Activated CD4-positive, alpha-beta T cell treated with anti-CD3 and anti-CD28 coated beads for 1 hour (primary cell): ENCODE data around the gene BHLHE23.
"Not testable (repeated sequence)": the region's sequence is repeated elsewhere in the genome, so short reads cannot be mapped to it uniquely, and the experiment has no call there.

ENCODE experiments used
- DNase-seq: peaks from one replicate; pipeline ENCODE4 v3.0.0-alpha.2; 2020

Gene BHLHE23

DNA sequence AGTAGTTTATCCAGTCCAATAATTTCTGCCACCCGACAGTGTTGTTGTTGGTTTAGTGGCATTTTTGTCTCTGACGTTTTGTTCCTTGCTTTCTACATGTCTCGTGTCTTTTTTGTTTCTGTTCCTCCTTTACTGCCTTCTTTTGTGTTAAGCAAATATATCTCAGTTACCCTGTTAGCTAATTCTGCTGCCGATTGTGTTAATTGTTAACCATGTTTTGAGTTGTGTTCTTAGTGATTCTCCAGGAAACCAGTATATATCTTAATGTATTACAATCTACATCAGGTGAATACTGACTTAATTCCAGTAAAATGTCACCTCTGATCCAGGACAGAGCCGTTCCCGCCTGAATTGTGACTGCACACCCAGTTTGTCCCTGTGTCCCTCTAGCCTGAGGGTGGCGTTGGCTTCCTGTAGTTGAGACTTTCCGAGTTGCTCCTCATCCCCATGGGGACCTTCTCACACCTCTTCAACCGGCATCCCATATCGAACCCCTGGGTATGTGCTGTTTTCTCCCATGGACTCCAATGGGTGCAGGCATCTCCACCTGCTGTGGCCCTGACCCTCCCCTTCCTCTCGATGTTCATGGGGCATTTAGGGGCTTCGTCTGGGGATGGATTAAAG is 35.8 kb upstream of the BHLHE23 start:
- DNase-seq: no peak

DNA sequence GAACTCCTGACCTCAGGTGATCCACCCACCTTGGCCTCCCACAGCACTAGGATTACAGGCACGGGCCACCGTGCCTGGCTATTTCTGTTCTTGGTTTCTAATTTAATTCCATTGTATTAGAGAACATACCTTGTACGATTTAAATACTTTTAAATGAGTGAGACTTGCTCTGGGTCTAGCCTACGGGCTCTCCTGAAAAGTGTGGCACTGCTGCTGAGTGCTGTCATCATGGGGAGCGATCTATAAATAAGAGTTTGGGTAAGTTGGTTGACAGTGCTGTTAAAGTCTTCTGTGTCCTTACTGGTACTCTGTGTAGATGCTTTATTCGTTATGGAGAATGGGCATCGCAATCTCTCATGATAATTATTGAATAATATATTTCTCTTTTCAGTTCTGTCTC is 35.0 kb upstream of the BHLHE23 start:
- DNase-seq: no peak

DNA sequence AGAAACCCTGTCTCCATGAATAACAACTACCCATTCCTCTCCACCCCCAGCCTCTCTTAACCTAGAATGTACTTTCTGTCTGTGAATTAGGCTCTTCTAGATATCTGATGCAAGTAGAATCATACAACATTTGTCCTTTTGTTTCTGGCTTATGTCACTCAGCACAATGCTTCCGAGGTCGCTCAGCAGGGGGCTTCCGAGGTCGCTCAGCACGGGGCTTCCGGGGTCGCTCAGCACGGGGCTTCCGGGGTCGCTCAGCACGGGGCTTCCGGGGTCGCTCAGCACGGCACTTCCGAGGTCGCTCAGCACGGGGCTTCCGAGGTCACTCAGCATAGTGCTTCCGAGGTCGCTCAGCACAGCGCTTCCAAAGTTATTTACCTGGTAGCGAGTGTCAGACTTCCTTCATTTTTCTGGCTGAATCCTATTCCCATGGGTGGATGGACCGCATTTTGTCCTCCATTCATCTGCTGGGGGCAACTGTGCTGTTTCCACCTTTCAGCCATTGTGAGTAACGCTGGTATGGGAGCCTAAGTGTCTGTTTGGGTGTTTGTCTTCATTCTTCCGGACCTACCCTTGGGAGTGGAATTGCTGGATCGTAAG is 31.0 kb upstream of the BHLHE23 start:
- no peak for DNase-seq

DNA sequence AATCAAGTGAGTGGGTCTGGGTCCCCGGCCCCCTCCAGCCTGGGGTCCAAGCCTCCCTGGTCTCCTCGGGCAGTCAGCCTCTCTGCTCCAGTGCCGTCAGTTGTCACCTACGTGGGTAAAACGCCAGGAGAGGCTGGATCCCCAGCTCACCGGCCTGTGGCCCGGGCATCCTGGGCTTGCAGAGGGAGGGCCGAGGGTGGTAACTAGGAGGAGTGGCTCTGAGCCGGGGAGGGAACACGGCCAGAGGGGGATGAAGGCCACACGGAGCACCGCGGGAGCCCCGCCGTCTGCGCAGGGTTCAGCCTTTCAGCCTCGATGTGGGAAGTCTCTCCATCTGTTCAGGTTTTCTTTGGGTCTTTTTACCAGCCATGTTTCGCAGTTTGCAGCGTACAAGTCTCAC is 29.5 kb upstream of the BHLHE23 start:
- no peak for DNase-seq

DNA sequence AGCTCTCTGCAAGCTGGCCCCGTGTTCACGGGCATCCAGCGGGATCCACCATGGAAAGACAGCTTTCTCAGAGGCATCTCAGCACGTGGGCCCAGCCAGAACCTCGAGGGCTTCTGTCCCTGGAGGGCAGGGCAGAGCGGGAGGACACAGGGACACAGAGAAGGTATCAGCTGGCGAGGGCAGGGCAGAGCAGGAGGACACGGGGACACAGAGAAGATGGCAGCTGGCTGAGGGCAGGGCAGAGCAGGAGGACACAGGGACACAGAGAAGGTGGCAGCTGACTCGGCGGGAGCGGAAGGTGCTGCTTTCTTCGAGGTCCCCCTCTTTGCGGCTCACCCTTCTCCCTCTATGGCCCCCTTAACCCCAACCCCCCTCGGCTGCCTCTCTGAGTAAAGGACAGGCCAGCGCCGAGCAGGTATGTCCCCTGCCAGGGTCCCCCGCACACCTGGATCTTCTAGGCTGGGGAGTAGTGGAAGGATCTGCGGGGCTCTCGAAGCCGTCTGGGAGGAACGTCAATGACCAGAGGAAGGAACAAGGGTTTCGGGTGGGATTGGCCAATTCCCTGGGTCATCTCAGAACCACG is 28.9 kb upstream of the BHLHE23 start:
- DNase-seq: no peak

DNA sequence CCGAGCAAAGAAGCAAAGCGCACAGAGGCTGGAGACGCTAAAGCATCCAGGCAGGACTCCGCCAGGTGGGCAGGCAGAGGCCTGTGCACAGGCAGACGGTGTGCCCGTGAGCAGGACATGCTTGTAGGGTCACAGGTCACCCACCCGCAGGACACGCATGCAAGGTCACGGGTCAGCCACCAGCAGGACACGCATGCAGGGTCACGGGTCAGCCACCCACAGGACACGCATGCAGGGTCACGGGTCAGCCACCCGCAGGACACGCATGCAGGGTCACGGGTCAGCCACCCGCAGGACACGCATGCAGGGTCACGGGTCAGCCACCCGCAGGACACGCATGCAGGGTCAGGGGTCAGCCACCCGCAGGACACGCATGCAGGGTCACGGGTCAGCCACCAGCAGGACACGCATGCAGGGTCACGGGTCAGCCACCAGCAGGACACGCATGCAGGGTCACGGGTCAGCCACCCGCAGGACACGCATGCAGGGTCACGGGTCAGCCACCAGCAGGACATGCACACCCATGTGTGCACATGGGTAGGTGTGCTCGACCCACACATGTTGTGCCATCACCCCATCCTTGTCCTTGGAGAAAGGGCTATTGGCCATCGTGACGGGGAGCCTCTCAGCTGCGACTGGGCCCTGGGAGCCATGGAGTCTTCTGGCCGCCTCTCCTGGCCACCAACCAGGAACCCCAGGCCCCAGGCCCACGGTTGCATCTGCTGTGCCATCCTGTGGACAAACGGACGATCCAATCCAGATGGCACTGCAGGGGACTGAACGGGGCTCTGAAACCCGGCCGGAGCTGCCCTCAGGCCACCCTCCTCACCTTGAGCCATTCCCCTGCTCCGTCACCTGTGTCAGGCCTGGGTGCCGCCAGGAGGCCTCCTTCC is 28.2 kb upstream of the BHLHE23 start:
- not testable (repeated sequence) for DNase-seq

DNA sequence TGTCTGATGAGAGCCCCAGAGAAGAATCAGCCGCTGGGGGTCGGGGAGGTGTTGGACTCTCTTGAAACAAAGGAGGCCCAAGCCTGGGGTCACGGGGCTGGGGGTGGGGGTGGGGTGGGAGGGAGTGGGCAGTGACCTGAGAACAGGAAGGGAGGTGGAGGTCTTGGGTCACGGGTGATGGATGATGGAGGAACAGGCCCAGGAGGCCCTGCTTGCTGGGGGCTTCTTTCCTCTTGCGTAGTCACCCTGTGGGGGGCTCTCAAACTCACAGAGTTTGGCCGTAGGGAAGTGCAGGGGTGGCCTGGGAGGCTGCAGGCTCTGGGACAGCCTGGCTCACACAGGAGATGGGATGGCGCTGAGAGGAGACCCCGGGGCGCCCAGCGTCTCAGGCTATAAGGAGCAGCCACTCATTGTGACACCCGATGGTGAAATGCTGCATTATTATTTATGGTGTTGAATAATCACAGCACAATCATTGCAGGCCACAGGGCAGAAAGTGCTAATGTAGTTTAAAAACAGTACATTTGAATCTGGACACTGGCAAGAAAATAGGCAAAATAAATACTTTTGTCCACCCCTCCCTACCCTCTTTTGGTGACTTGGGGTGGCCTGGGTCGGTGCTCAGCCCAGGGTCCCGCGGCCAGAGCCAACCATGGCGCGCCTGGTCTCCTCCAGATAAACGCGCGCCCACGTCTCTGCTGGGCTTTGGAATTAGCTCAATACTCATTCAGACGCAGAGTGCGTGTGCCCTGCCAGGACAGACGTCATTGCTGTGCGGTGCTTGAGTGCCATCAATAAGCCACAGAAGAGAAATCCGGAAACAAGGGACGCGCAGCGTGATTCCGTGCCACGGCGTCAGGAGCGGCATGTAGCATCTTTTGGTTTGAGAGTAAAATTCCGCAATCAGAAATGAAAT is 27.3 kb upstream of the BHLHE23 start:
- DNase-seq: no peak

DNA sequence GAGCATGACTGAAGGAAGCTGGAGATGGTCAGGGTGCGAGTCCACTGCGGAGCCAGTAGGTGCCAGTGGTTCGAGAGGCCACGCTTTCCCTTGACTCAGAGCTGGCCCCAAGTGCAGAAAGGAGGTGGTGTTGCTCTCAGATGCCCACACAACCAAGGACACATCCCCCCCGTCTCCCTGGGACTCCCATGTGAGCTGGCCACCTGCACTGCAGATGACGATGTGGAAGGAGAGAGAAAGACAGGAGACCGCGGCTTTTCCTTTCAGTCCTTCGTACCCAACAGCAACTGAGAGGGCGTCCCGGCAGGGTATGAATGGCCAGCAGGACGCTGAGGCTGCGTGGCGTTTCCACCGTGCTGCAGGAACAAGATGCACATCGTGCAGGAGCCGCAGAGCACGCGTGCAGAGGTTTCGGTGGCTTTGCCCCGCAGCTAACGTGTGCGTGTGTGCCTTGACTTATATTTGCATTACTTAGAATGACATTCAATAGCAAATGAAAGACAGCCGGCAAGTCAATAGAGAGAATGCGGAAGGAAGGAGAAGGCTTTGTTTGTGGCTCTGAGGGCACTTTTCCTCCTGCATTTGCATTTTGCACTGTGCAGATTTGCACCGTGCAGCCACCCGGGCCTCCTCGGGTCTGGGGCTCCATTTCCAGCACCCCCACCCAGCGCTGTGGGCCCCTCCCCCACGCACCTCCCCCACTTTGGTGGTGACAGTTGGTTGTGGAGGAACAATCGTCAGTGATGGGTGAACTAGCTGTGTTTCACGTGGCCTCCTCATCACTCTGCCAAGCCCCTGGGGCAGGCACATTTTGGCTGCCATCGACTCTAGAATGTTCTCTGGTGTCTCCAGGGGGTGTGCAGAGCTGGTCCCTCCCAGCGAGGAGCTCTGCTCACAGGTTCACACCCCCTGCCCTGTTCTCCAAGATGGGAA is 26.4 kb upstream of the BHLHE23 start:
- no peak for DNase-seq

DNA sequence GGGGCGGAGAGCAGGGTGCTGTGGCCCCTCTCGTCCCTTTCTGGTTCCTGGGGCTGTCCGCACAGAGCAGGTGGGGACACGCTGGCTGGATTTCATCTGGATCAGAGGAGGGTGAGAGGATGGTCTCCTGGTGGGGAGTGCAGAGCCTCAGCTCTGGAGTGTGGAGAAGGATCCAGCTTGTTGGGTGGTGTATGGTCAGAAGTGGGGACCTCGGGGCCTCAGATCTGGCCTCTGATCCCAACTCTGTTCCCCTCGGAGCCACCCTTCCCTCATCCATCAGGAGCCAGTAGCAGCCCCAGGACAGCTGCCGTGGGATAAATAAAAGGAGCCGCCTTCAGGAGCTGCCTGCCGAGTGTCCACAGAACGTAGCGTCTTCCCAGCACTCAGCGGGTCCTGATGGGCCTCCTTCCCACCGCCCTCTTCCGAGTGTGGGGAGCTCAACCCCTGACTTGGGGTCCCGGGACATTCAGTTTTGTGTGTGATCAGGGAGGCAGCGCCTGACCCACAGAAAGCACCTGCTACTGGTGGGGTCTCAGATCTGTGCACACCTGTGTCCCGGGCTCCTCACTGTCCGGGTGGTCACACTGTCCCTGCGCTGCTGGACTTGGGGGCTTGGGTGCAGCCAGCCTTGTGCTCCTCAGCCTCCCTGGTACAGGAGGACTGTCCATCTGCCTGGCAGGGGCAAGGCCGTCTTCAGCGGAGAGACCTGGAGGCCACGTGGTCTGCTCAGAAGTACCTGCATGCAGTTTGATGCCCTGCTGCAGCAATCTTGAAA is 25.4 kb upstream of the BHLHE23 start:
- no peak for DNase-seq

DNA sequence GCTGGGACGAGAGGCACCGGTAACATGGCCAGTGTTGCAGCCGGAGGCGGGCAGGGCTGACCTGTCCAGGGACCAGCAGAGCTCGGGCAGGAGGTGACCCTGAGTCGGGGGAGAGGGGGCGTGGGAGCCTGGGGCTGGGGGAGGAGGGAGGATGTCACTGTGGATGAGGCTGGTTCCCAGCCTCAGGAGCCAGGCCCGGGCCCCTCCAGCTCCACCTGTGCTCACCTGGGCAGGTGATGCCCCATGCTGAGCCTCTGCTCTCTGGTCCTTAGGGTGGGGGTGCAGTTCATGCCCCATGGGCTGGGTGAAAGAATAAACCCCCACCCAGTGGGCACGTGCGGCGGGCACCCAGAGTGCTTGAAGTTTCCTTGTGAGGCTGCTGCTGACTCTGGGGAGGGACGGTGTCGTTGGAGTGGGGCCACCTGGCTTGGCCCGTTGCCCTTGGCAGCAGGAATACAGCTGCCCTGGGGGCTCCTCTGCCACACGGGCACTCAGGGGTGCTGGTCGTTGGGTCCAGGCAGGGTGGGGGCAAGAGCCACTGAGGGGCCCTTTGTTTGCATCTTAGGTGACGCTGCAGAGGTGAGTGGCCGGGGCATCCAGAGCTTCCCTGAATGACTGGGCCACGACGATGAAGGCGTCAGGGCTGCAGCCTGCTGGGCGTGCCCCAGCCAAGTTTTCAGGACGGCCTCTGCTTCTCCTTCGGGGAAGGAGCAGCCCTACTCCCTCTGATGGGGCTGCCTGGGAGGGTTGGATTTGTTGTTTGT is 24.7 kb upstream of the BHLHE23 start:
- no peak for DNase-seq

DNA sequence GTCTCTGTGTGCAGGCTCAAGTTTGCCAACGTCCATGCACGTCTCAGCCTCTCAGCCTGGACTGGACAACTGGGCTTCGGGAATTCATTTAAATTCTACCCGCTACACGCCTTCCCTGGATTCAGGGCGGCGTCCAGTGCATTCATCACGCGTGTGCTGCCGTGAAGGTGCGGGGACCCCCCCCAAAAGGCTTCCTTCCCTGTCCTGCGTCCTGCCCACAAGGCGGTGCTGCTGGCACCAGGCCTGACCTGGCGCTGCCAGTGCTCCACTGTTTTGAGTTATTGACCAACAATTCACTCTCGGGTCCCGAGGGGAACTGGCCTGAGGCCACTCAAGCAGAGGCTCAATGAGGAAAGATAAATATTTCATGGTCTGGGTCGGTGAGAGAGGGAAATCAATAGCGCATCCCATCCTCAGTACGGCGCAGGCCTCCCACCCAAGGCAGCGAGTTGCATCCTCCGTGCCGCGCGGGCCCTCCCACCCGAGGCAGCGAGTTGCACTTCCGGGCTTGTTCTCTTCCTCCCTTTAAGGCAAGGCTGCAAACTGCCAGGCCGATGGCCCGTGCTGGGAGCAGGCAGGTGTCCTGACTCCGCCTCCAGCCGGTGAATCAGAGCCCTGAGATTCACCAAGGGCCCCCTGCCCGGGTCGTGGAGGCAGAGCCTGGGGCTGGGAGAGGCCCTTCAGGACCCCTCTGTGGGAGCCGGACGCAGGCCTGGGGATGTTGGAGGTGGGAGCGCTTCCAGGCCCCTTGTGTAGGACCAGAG is 22.8 kb upstream of the BHLHE23 start:
- no peak for DNase-seq

DNA sequence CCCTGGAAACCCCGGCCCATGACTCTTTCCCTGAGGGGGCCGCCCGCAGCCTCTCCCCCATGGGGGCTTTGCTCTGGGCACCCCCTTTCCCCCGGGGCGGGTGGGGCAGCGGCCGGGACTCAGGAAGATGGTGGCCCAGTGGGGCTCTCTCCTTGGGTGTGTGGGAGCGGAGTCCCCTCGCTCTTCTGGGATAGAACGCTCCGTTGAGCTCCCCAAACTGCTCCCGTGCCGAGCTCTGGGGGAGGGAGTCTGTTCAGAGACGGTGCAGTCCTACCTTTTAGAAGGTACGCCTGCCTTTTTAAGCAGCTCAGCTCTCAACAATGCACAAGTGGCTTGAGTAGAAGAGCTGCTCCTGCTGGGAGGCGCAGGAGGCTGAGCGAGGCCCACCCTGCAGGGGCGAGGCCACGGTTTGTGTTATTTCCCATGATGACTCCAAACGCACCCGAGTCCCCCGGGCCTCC is 21.7 kb upstream of the BHLHE23 start:
- no peak for DNase-seq

DNA sequence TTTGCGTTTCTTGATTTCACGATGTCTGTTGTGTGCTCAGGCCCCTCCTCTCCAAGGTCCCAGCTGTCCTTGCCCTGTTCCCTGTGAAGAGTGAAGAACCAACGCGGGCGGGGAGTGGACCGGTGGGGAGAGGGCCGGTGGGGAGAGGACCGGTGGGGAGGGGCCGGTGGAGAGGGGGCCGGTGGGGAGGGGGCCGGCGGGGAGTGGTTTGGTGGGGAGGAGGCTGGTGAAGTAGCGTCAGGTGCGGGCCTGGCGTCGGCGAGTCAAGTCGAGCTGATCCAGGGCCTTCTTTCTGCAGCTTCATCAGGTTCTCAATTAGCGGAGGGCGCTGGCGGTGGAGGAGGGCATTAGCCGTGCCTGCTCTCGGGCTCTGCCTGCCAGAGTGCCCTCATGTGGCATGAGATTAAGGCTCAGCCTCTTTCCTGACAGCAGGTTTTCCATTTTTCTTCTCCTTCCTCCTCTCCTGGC is 21.2 kb upstream of the BHLHE23 start:
- DNase-seq: no peak

DNA sequence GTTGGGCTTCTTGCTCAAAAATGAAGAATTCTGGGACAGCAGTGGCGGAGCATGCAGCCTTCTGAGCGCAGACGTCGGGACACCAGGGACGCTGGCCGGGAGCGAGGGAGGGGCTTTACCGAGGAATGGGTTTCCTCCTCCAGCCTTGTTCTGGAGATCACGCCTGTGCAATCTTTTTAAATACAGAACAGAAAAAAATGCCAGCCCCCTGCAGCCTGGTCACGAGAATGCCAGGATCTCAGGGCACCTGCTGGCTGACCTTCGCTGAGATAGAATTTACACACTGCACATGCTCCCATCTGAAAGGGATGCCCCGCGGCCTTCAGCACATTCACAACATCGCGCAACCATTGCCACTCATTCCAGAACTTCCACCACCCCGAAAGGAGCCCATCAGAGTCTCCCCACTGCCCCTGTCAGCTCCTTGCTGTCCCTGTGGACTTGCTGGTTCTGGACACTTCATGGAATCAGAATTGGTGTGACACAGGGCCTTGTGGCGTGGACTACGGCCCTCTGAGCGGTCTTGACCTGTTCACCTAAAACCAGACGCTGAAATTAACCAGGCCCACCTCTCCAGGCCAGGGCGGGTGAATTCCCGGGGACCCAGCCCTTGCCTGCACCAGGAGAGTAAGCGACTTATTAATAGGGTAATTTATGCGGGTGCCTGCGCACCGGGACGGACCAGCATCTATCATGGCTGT is 20.6 kb upstream of the BHLHE23 start:
- no peak for DNase-seq

DNA sequence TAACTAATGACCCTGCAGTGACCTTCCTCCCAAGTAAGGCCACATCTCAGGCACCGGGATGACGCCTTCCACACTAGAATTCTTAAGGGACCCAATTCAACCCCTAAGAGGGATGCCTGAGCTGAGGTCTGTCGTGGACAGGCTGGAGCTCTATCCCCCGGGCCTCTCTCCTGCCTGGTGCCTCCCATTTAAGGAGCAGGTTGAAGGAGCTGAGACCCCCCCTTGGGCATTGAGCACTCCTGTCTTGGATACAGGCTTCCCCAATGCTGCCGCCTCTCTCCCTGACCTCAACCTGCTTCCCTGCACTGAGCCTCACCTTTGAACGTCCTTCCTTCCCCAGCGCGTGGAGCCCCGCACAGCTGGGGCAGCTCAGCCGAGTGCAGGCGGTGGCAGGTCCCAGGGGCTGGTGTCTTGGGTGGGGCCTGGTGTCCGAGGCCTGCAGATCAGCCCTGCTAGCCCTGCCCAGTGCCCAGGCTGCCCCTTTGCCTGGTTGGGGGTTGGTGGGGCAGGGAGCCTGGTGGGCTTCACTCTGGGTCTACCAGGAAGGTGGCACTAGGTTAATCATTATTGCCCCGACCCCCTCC is 19.9 kb upstream of the BHLHE23 start:
- no peak for DNase-seq

DNA sequence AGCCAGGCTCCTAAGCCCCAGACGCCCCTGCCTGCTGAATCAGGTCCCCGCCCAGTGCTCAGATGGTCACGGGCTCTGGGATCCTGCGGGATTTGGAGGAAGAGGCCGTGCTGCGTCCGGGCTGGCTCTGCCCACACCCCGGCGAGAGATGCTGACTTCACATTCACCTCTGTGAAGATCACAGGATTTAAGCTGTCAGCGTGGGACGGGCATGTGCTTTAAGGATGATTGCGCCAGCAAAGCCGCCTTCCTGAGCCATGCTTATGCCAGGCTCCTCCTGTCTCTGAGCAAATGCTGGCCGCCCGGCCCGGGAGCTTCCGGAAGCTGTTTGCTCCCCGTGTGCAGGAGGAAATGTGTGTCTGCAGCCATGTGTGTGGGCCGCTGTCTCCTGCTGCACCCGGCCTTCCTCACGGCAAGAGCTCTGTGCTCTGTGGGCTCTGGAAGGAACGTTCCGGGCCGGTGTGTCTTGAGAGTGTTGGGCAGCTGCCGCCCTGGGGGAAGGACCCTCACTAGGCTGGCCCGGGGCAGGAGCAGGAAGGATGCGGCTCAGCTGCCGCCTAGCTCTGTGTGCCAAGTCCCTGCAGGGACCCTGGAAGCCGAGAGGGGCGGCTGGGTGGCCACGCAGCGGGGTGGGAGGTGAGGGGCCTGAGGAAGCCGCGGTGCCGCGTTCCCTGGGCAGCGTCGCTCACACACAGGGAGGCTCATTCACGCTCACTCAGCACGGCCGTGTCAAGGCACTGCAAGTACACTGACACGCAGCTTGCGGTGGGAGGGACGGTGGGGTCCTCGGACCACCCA is 19.0 kb upstream of the BHLHE23 start:
- no peak for DNase-seq
